A549 (cell line): ENCODE data around the gene UBTD1.

Experiments
- CEBPB ChIP-seq, 2 experiments: fragments of >200 bp in 1 of 2; sonication (Bioruptor Twin) in 1 of 2; formaldehyde crosslinking in 1 of 2; IDR thresholded peaks; 2 replicates each; pipeline ENCODE4 v1.6.1; 2012 to 2016
- CHD2 ChIP-seq: fragments of 150-350 bp; IDR thresholded peaks from 2 replicates; pipeline ENCODE4 v1.6.1; 2014; ENCODE audit warnings: low read length; ENCODE audit not compliant: partially characterized antibody
- CTCF ChIP-seq: fragments of >200 bp; sonication (Bioruptor Twin); formaldehyde crosslinking; IDR thresholded peaks from 3 replicates; pipeline ENCODE4 v1.5.1; 2016
- EP300 ChIP-seq, 2 experiments: fragments of >200 bp; sonication (Bioruptor Twin); formaldehyde crosslinking; IDR thresholded peaks; 2 replicates in 1 of 2; 3 replicates in 1 of 2; pipeline ENCODE4 v1.6.1; 2016 to 2017
- PHF8 ChIP-seq: fragments of 200-600 bp; sonication (generic); IDR thresholded peaks from 2 replicates; pipeline ENCODE4 v1.6.1; 2016; ENCODE audit warnings: low read depth, mild to moderate bottlenecking, antibody characterized with exemption, moderate library complexity, borderline replicate concordance
- RCOR1 ChIP-seq: fragments of 150-350 bp; IDR thresholded peaks from 2 replicates; pipeline ENCODE4 v1.6.1; 2014; ENCODE audit warnings: antibody characterized with exemption, low read length, low read depth
- USF2 ChIP-seq: fragments of 450-650 bp; IDR thresholded peaks from 2 replicates; pipeline ENCODE4 v1.6.1; 2014; ENCODE audit warnings: antibody characterized with exemption

DNA sequence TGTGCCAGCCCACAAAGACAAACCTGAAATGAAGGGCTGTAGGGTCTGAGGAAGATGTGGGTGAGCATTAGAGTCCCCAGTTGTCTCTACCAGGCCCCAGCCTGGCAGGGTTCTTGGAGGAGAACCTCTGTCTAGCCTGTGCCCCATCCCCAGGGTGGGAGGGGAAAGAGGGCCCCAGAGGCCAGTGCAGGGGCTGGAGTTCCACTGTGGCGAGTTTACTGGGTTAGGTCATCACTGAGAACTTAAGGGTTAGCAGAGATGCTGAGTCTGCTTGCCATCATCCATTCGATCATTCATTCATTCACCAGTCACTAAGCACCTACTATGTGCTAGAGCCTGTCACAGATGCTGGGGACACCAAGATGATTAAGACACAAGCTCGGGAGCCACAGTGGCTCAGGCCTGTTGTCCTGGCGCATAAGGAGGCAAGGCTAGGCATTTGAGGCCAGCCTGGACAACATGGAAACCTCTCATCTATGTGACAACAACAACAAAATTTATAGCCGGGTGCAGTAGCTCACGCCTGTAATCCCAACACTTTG lies 76.5 kb downstream of the UBTD1 start:
- no peak for TF ChIP-seq CTCF
- TF ChIP-seq PHF8, result no peak
- TF ChIP-seq EP300 (IDR thresholded peaks at IDR 0.05), result no peak
- TF ChIP-seq USF2, result no peak
- TF ChIP-seq RCOR1, result no peak
- TF ChIP-seq CHD2, result no peak
- TF ChIP-seq CEBPB (IDR thresholded peaks at IDR 0.05), result no peak
